HG02840 (cell line): Measurements from ENCODE around the gene POLR2B.
"Not testable (repeated sequence)": the region's sequence is repeated elsewhere in the genome, so short reads cannot be mapped to it uniquely, and the experiment has no call there.

Experiments
- ATAC-seq: cut with Tn5 transposase; IDR thresholded peaks from one replicate; pipeline ENCODE4 v1.9.1; 2021; ENCODE audit warnings: mild to moderate bottlenecking, moderate library complexity, moderate number of reproducible peaks; ENCODE audit not compliant: unreplicated experiment, low FRiP score

Gene POLR2B

DNA sequence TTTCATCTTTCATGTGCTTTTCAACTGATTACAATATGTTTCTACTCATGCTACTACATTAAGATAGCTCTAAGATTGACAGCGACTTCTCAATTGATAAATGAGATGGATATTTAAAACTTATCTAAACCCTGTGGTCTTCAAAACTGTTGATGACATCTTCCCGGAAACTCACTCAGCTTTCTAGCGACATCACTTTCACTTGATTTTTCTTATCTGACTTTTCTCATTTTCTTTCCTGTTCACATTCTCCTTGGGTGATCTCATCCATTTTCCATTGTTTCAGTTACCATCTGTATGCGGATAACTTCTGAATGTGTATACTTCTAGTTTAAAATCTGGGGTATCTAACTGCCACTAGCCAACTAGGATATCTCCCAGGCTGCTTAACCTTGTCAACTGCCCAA is 3.1 kb downstream of the POLR2B start:
- ATAC-seq = no peak

DNA sequence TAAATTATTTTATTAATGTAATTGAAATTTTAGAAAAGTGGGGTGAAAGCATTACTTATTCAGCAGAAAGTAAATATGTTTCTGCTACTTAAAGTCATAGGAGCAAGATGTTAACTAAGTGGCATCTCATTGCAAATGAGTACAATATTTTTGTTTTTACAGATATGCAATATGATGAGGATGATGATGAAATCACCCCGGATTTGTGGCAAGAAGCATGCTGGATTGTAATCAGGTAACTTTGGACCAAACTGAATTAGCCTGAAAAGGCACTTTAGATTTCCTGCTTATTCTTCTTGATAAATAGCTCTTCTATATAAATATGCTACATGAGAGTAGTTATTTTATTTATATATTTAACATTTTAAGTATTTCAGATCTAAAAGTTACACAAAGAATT is 7.5 kb downstream of the POLR2B start:
- no peak for ATAC-seq

DNA sequence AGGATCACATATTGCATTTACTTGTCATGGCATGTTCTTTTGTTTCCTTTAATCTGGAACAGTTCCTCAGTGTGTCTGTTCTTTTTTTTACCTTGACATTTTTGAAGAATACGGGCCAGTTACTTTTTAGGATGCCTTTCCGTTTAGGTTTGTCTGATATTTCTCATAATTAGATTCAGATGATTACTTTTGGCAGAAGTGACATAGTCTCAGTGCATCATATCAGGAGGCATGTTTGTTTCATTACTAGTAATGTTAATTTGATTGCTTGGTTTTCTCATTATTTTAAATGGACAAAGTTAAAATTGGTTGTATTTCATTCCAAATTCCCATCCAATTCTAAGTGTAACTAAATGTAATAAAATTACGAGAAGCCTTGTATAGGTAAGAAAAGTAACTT is 8.3 kb downstream of the POLR2B start:
- no peak for ATAC-seq

- no peak for ATAC-seq
Observed at GRCh38 chr4:56990109-56990905, 11.6 kb downstream of the POLR2B start.

DNA sequence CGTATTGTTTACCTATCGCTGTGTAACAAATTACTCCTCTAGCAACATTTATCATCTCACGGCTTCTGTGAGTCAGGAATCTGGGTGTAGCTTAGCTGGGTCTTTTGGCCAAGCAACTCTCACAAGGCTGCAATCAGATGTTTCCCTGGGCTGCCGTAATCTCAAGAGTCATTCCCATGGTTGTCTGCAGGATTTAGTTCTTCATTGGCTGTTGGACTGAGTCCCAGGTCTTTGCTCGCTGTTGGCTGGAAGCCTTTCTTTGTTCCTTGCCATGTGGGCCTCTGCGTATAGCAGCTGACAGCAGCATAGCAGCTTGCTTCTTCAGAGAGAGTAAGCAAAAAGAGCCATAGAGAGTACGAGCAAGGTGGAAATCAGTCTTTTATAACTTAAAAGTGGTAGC is 16.8 kb downstream of the POLR2B start:
- ATAC-seq = no peak

DNA sequence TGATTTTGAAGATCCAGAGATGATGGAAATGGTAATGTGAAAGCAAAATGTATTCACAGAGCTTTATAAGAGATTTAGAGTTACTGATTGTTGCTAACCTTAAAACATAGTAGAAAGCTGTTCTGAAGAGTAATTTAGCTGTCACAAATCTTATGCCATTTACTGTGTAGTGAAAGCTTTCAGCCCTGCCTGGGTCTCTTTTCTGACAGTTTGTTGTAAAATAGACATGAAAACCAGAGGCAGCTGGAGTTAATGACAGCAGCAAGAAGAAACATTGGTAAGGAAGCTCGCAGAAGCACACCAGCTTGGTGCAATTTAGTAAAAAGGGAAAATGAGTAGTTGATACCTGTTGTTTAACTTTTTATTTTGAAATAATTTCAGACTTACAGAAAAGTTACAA is 21.1 kb downstream of the POLR2B start:
- ATAC-seq = no peak

DNA sequence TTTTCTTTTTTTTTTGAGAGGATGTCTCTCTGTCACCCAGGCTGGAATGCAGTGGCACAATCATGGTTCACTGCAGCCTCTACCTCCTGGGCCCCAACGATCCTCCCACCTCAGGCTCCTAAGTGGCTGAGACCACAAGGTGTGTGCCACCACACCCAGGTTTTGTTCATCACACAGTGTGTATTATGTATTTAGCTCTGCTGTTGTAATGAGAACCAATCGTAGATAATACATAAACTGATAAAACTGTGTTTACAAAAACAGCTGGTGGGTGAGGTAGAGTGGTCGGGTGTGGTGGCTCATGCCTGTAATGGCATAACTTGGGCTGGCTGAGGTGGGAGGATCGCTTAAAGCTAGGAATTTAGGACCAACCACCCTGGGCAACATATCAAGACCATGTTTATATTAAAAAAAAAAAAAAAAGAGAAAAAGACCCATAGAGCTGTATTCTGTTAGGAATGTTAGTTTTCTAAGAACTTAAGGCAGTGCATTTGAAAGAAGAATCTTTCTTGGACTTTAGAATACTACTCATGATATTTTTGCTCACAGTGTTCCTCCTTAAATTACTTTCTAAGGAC is 34.9 kb downstream of the POLR2B start:
- no peak for ATAC-seq

DNA sequence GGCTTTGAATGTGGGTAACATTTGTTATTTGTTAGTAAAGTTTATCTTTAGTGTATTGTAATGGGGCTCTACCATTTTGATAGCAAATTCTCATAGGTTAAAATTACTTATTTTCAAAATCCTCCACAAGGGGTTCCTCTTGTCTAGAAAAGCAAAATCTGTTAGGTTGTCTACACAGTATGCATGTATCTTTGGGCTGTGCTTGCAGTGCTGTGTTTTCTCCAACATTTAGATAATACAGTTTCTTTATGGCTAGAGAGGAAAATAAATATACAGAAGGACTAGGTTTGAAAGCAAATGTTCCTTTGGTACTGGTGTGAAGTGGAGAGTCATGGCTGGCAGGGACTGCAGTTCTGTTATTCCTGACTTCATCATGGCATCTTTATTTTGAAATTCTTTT is 40.3 kb downstream of the POLR2B start:
- no peak for ATAC-seq

GRCh38 chr4:57020467-57021101 is 41.9 kb downstream of the POLR2B start:
- ATAC-seq = no peak

DNA sequence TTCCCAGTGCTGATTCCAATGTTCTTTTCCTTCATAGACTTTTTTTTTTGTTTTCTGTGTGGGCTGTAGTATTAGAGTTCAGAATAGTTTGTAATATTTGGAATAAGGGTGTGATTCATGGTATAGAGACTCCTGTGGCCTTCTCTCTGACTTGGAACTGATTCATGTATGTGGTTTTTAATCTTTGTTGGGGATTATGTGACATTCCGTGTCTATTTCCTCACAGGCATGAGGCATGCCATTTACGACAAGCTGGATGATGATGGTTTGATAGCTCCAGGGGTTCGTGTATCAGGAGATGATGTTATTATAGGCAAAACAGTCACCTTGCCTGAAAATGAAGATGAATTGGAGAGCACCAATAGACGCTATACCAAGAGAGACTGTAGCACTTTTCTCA is 44.4 kb downstream of the POLR2B start:
- ATAC-seq = no peak

GRCh38 chr4:57034520-57034919 is 55.8 kb downstream of the POLR2B start:
- no peak for ATAC-seq

DNA sequence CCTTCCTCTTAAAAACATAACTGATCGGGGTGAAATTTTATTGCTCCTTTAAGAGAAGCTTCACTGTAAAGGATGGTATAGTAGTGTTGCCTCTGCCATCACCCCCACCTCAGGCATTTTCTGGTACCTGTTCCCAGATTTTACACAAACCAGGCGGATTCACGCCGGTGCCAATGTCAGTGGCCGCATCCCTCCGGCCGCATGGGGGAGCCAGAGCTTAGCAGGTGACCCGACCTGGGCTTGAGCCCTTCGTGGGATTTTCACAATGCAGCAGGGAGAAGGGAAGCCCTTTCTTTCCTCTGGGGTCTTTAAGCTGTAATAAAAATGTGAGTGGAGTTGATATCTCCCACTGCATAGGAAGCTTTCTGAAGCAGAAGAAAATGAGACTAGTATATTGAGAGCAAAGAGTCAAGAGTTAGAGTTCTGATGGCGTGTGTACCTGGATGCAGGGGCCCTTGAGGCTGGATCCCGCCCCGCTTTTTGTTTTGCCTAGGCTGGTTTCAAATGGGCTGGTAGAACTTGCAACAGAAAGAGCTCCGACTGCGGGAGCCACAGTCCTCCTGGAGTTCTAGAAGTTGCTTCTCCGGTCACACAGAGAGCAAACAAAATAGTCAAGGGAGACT is 59.4 kb downstream of the POLR2B start:
- ATAC-seq = no peak

DNA sequence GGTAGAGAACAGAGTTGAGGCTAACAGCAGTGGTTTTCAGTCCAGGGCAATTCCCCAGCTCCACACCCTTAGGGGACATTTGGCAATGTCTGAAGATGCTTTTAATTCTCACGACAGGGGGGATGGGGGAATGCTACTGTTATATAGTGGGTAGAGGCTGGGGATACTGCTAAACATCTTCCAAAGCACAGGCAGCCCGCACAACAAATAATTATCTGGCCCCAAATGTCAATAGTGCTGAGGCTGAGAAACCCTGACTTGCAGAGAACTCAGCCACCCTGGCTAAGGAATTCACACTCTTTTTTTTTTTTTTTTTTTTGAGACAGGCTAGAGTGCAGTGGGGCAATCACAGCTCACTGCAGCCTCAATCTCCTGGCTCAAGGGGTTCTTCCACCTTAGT is 60.6 kb downstream of the POLR2B start:
- no peak for ATAC-seq

GRCh38 chr4:57040510-57040909 is 61.8 kb downstream of the POLR2B start:
- no peak for ATAC-seq

GRCh38 chr4:57041020-57041419 is 62.3 kb downstream of the POLR2B start:
- ATAC-seq = no peak

DNA sequence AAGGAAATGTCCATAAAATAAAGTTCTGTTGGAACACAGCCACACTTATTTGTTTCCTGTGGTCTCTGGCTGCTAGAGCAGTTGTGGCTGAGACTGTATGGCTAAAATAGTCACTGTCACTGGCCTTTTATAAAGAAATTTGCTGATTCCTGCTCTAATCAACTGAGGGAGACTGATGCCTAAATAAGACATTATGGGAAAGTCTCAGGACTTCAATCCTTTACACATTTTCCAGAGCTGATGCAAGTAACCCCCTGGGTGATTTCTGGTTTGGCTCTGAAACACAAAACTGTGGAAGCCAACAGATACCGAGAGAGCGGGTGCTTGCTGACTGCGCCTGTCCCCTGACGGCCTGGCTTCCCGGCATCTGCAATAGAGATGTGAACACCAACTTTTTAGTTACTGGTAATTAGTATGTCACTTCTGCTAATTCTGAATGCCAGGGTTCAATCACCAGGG is 64.0 kb downstream of the POLR2B start:
- no peak for ATAC-seq

GRCh38 chr4:57043347-57044251 is 64.9 kb downstream of the POLR2B start:
- no peak for ATAC-seq

DNA sequence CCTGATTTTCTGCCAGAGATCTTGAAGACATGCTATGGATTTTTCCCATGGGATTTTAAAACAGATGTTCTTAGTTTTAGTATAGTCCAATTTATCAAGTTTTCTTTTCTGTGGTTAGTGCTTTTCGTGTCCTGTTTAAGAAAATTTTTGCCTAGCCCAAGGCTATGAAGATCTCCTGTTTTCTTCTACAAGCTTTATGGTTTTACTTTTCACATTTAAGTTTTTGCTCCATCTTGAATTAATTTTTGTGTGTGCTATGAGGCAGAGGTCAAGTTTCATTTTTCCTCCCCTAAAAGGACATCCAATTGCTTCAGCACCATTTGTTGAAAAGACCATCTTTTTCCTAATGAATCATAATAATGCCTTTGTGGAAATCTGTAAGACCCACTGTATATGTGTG is 65.6 kb downstream of the POLR2B start:
- no peak for ATAC-seq

- no peak for ATAC-seq
Observed at GRCh38 chr4:57044996-57045395, 66.3 kb downstream of the POLR2B start.

DNA sequence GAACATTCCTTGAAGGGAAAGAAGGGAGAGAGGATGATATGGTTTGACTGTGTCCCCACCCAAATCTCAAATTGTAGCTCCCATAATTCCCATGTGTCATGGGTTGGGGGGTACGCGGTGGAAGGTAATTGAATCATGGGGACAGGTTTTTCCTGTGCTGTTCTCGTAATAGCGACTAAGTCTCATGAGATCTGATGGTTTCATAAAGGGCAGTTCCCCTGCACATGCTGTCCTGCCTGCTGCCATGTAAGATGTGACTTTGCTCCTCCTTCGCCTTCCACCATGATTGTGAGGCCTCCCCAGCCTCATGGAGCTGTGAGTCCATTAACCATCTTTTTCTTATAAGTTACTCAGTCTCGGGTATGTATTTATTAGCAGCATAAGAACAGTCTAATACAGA is 68.3 kb downstream of the POLR2B start:
- ATAC-seq = not testable (repeated sequence)
